WI38 (cell line): ENCODE measurements around the gene CLDN15.

ENCODE experiments used
- H3K4me3 ChIP-seq: 2 replicates; pipeline ENCODE4 v1.5.1; 2011; ENCODE audit warnings: low read depth, mild to moderate bottlenecking, control low read depth, low read length
- TF ChIP-seq, protein P1 (sequence below): IDR thresholded peaks from 2 replicates; pipeline ENCODE4 v1.5.1; 2012; ENCODE audit warnings: low read depth, mild to moderate bottlenecking, control low read depth, low read length

Gene CLDN15

DNA sequence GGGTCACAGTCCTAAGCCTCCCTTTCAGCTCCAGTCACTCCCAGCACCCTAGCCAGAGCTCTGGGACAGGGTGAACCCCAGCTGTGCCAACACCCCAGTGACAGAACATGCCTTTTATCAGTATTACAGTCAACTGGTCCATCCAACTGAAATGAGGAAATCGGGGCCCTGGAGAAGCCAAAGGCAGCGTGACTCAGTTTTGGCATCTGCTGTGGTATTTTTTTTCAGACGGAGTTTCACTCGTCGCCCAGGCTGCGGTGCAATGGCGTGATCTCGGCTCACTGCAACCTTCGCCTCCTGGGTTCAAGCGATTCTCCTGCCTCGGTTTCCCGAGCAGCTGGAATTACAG lies 3.4 kb upstream of the CLDN15 start:
- TF ChIP-seq, protein P1, sequence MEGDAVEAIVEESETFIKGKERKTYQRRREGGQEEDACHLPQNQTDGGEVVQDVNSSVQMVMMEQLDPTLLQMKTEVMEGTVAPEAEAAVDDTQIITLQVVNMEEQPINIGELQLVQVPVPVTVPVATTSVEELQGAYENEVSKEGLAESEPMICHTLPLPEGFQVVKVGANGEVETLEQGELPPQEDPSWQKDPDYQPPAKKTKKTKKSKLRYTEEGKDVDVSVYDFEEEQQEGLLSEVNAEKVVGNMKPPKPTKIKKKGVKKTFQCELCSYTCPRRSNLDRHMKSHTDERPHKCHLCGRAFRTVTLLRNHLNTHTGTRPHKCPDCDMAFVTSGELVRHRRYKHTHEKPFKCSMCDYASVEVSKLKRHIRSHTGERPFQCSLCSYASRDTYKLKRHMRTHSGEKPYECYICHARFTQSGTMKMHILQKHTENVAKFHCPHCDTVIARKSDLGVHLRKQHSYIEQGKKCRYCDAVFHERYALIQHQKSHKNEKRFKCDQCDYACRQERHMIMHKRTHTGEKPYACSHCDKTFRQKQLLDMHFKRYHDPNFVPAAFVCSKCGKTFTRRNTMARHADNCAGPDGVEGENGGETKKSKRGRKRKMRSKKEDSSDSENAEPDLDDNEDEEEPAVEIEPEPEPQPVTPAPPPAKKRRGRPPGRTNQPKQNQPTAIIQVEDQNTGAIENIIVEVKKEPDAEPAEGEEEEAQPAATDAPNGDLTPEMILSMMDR = no peak

DNA sequence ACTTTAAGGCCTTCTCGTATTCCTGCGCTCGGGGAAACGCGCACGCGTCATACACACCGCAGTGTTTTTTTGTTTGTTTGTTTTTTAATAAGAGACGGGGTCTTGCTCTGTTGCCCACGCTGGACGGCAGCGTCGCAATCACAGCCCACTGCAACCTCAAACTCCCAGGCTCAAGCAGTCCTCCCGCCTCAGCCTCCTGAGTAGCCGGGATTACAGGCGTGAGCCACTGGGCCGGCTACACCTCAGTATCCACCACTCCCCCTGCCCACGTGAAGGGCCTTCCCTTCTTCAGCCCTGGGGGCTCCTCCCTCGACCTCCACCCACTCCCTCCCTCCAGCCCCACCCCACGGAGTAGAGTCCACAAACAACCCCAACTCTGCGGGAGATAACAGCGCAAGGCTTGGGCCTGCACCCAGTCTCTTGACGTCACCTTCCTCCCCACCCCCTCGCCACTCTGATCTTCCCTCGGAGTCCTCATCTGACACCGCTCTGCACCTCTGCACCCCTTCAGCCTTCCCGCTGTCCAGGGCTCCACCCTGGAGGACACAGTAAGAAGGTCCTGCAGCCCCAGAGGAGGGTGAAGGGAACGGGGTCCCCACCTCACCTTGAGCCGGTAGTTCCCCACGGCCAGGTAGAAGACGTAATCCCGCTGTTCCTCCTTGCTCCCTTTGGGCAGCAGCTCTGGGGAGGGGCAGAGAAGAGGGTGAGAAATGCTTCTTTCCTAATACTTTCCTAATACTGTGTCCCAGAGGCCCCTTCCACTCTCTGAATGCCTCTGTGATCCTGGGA lies 2.8 kb upstream of the CLDN15 start:
- TF ChIP-seq, protein P1 = no peak
- H3K4me3 ChIP-seq = no peak overlapping the region

More for the DNA sequence above, 3.4 kb upstream of the CLDN15 start:
- H3K4me3 ChIP-seq = no peak overlapping the region

DNA sequence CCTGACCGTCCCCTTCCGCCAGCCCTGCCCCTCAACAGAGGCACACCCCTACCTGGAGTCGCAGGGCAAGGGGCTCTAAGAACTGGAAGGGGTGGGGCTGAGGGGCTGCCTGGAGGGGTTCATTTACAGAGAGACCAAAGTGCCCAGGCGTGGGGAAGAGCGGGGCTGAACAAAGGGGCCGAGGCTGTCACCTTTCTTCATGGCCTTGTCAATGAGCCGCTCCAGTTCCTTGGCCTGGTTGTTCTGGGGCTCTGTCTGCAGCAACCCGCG lies 2.3 kb upstream of the CLDN15 start:
- no peak overlapping the region for H3K4me3 ChIP-seq
- TF ChIP-seq, protein P1 = no peak

DNA sequence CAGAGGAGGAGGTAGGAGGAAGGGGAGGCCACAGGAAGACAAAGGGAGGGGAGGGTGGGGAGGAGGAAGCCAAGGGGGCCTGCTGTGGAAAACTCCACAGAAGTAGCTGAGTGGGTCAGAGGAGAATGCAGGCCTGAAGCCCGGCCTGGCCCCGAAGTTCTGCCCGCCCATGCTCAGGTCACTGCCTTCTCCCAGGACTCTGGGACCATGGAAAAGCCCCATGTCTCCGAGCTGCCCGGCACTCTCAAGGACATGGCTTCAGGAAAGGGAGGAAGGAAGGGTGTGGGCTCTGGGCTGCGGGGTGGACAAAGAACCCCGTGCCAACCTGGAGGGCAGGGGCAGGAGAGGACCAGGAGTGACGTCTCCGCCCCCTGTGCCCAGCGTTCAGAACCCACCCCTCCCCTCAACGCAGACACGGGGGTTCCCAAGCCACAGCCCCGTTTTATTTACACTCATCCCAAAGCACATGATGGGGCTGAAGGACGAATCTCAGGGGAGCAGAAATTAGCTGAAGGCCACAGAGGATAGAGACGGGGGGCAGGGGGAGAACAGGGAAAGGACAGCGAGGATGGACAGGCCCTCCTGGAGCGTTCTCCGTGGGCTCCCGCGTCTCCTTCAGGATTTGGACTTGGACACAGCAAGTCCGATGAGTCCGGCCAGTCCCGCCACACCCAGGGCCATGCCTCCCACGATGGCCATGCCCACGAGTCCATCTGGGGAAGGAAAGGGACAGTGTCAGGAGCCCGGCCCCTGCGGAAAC lies 1.8 kb upstream of the CLDN15 start:
- H3K4me3 ChIP-seq = no peak overlapping the region
- TF ChIP-seq, protein P1 = no peak

DNA sequence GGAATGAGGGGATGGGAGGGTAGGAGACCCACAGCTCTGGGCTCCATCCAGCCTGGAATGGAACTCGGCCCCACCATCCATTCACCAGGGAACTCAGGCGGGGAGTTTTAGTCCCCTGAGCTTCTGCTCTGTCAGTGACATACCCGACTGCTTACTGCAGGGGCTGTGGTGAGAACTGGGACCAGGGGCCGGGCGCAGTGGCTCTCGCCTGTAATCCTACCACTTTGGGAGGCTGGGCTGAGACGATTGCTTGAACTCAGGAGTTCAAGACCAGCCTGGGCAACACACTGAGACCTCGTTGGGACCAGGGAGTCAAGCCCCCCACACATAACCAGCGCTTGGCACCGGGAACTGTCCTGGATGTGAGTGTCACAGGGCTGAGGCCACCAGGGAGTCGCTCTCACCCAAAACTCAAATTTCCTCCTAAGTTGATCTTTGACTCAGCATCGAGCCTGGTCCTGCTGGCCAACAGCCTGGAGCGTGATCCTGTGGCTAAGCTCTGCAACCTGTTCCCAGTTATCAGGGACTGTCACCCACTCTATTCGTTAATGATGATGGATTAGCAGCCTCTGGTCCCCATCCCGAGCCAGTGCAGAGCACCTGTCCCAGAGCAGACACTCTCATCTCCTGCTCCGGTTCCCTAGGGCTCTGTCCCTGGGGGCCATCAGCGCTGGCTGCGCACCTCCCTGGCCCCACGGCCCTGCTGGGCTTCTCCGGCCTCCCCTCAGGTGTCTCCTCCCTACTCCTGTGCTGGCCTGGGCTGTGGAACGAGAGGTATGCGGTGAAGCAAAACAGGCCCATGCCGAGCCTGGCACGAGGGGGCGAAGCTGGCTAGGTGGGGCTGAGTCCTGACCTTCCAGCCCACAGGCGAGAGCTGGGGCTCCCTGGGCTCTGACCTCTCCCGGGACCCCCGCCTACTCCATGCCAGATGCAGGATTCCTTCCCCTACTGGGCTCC lies 902 bp upstream of the CLDN15 start:
- TF ChIP-seq, protein P1 = no peak
- H3K4me3 ChIP-seq = no peak overlapping the region

DNA sequence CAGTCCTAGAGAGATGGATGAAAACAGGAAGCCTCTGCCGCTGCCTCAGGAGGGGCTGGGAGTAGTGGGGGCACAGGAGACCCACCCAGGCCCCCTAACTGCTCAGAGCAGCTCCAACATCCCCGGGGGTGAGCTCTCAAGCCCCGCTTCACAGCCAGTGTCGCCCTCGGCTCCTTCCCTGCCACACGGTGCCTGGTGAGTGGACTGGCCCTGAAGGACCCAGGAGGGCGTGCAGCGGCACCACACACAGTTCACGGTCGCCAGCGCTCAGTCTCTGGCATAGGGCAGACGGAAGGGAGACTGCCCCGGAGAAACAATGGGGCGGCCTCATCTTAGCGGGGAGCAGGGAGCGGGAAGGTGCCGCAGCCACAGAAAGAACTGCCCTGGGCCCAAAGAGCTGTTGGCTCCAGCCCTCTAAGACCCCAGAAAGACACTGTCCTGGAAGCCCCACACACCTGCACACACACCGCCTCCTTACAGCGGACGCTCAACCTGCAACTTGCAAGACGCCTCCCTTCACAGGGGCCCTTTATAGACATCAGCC lies 1.2 kb downstream of the CLDN15 start:
- TF ChIP-seq, protein P1 = no peak

More for the DNA sequence above, 1.2 kb downstream of the CLDN15 start:
- no peak overlapping the region for H3K4me3 ChIP-seq
